NB4 (cell line): ENCODE results near the gene SYT8.

Experiments
- CTCF ChIP-seq: IDR thresholded peaks from one replicate; pipeline ENCODE4 v1.5.1; 2012; ENCODE audit warnings: low read depth, low read length
- TF ChIP-seq, protein P1 (sequence below): IDR thresholded peaks from 2 replicates; pipeline ENCODE4 v1.6.1; 2011; ENCODE audit warnings: low read depth, low read length

GRCh38 chr11:1882265-1883238 lies 47.8 kb downstream of the SYT8 start:
- TF ChIP-seq, protein P1, sequence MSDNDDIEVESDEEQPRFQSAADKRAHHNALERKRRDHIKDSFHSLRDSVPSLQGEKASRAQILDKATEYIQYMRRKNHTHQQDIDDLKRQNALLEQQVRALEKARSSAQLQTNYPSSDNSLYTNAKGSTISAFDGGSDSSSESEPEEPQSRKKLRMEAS: peak; percentile 59; the same call in 1 of the 2 replicates
- TF ChIP-seq CTCF: peak; percentile 82
